ENCODE results near the gene SLC4A9.

SLC4A9 gene

GRCh38 chr5:140360101-140360500, at the start of gene SLC4A9:
SLC4A9 (plus strand) TSS chr5:140360194; CDS start chr5:140360237, 43 bp downstream.
- no peak for DNase-seq (ENCODE audit: low spot score)

GRCh38 chr5:140310434-140310833, 49.6 kb upstream of the SLC4A9 start:
- DNase-seq (ENCODE audit: low spot score): no peak

- DNase-seq (ENCODE audit: low spot score): no peak
Measured at GRCh38 chr5:140311011-140311467, 49.0 kb upstream of the SLC4A9 start.

- DNase-seq (ENCODE audit: low spot score): no peak
Measured at GRCh38 chr5:140312067-140312790, 47.8 kb upstream of the SLC4A9 start.

GRCh38 chr5:140312791-140313189, 47.2 kb upstream of the SLC4A9 start:
- DNase-seq (ENCODE audit: low spot score): no peak

GRCh38 chr5:140317859-140318258, 42.1 kb upstream of the SLC4A9 start:
- DNase-seq (ENCODE audit: low spot score): no peak

GRCh38 chr5:140318792-140319191, 41.2 kb upstream of the SLC4A9 start:
- DNase-seq (ENCODE audit: low spot score): no peak

- DNase-seq (ENCODE audit: low spot score): no peak
Measured at GRCh38 chr5:140319833-140320232, 40.2 kb upstream of the SLC4A9 start.

GRCh38 chr5:140321796-140322195, 38.2 kb upstream of the SLC4A9 start:
- DNase-seq (ENCODE audit: low spot score): no peak

- no peak for DNase-seq (ENCODE audit: low spot score)
Measured at GRCh38 chr5:140322751-140323731, 37.0 kb upstream of the SLC4A9 start.

- no peak for DNase-seq (ENCODE audit: low spot score)
Measured at GRCh38 chr5:140324041-140324600, 35.9 kb upstream of the SLC4A9 start.

GRCh38 chr5:140324617-140325241, 35.3 kb upstream of the SLC4A9 start:
- DNase-seq (ENCODE audit: low spot score): no peak

- DNase-seq (ENCODE audit: low spot score): no peak
Measured at GRCh38 chr5:140325486-140325885, 34.5 kb upstream of the SLC4A9 start.

- DNase-seq (ENCODE audit: low spot score): no peak
Measured at GRCh38 chr5:140327589-140327988, 32.4 kb upstream of the SLC4A9 start.

GRCh38 chr5:140328036-140328764, 31.8 kb upstream of the SLC4A9 start:
- no peak for DNase-seq (ENCODE audit: low spot score)

- peak; percentile 37 for DNase-seq (ENCODE audit: low spot score)
Measured at GRCh38 chr5:140329739-140330481, 30.1 kb upstream of the SLC4A9 start.

GRCh38 chr5:140331638-140332037, 28.4 kb upstream of the SLC4A9 start:
- no peak for DNase-seq (ENCODE audit: low spot score)

GRCh38 chr5:140336388-140336787, 23.6 kb upstream of the SLC4A9 start:
- no peak for DNase-seq (ENCODE audit: low spot score)

- no peak for DNase-seq (ENCODE audit: low spot score)
Measured at GRCh38 chr5:140337880-140338279, 22.1 kb upstream of the SLC4A9 start.

- DNase-seq (ENCODE audit: low spot score): no peak
Measured at GRCh38 chr5:140338336-140338735, 21.7 kb upstream of the SLC4A9 start.

- no peak for DNase-seq (ENCODE audit: low spot score)
Measured at GRCh38 chr5:140338908-140339307, 21.1 kb upstream of the SLC4A9 start.

All from cerebellar cortex (tissue), 1 donor.